AG09319 (cell line): ENCODE measurements around the gene NCF2.
A peak's percentile ranks its signal among the peaks of the same experiment; 100 is the strongest.

Experiments
- DNase-seq: peaks from one replicate; pipeline ENCODE4 v3.0.0-alpha.2; 2010; ENCODE audit warnings: low read depth; ENCODE audit errors: extremely low read depth
- TF ChIP-seq, protein P1 (sequence below): IDR thresholded peaks from 2 replicates; pipeline ENCODE4 v1.5.1; 2011; ENCODE audit warnings: low read depth, mild to moderate bottlenecking, inconsistent platforms, low read length, moderate library complexity

NCF2 gene

DNA sequence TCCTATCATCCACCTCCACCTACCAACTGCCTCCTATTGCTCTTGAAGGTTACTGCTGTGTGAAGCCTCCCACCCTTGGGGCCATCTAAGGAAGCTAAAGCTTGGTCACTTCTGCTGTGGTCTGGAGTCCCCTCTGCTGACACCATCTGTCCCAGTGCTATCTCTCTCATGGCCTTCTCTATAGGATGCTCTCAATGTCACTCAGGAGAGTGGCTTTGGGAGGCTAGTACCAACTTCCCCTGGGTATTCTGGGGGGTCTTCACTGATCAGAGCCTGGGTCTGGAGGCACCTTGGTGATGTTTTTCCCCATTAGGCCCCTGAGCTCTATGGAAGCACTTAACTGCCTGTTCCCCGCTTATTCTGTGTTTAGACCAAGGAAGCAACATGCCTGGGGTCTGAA lies 12.3 kb upstream of the NCF2 start:
- TF ChIP-seq, protein P1, sequence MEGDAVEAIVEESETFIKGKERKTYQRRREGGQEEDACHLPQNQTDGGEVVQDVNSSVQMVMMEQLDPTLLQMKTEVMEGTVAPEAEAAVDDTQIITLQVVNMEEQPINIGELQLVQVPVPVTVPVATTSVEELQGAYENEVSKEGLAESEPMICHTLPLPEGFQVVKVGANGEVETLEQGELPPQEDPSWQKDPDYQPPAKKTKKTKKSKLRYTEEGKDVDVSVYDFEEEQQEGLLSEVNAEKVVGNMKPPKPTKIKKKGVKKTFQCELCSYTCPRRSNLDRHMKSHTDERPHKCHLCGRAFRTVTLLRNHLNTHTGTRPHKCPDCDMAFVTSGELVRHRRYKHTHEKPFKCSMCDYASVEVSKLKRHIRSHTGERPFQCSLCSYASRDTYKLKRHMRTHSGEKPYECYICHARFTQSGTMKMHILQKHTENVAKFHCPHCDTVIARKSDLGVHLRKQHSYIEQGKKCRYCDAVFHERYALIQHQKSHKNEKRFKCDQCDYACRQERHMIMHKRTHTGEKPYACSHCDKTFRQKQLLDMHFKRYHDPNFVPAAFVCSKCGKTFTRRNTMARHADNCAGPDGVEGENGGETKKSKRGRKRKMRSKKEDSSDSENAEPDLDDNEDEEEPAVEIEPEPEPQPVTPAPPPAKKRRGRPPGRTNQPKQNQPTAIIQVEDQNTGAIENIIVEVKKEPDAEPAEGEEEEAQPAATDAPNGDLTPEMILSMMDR = no peak
- DNase-seq = no peak

GRCh38 chr1:183600634-183601033 lies 10.4 kb upstream of the NCF2 start:
- TF ChIP-seq, protein P1 = no peak

DNA sequence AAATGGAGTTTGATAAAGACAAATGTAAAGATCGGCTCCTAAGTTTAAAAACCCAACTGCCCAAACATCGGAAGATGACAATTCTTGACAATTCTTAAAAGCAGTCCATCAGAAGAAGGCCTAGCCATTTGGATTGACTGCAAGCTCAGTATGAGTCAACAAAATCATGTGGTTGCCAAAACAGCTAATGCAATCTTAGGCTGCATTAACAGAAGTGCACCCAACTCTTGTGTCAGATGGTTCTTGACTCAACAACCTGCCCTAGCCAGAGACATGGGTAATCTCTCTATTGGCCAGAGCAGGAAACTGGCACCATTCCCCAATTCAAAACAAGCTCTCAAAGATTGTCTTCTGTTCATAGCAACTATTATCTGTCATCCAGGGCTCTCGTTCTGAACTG lies 9.9 kb upstream of the NCF2 start:
- TF ChIP-seq, protein P1 = no peak
- peak; percentile 52 for DNase-seq

More at GRCh38 chr1:183600634-183601033, 10.4 kb upstream of the NCF2 start:
- no peak for DNase-seq

DNA sequence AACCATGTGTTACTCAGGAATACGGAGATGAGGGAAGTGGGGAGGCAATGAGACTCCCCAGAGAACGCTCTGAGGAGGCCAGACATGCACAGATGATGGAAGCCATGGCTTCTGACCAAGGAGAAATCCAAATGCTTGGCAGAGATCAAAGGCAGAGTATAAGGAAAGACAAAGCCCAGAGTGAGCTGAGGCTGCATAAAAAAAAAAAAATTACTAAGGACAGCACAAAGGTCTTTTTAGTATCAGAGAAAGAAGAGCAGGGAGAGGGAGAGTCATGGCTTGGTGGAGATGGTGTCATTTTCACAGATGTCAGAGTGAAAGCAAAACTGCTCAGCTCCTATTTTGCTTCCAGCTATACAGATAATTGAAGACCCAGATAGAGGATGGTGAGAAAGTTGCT lies 8.1 kb upstream of the NCF2 start:
- TF ChIP-seq, protein P1 = no peak
- no peak for DNase-seq

DNA sequence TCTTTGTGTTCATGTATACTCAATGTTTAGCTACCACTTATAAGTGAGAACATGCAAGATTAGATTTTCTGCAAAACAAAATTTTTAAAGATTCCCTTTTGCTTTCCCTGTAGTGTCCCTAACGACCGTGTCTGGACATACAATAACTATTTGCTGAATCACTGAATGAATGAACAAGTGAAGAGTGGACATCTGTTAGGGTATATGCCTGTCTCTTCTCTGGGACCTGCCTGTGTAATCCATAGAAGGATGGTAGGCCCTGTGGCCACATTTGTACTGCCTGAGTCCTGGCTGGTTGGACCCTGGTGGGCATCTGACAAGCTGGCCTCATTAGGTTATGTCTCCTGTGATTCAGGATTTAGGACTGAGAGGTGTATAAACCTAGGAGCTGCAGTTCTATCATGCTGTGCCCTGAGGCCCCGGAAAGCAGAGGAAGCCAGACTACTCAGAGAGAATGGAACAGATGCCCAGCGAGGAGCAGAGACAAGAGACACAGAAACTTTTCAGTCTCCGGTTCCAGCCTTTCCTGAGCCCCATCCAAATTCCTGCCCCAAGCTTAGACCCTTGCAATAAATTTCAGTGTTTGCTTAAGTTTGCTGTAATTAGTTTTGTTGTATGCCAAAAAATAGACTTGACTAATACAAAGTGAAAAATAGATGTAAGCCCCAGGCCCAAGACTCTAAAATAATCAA lies 7.5 kb upstream of the NCF2 start:
- no peak for DNase-seq
- TF ChIP-seq, protein P1 = no peak

DNA sequence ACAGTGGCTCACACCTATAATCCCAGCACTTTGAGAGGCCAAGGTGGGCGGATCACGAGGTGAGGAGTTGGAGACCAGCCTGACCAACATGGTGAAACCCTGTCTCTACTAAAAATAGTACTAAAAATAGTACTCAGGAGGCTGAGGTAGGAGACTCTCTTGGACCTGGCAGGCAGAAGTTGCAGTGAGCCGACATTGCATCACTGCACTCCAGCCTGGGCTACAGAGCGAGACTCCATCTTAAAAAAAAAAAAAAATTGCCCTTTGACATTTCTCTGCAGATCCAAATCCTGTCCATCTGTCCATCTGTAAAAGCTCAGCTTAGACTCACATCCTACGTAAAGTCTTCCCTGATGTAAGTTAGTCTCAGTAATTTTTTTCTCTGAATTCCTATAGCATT lies 6.2 kb upstream of the NCF2 start:
- DNase-seq = no peak
- TF ChIP-seq, protein P1 = no peak

DNA sequence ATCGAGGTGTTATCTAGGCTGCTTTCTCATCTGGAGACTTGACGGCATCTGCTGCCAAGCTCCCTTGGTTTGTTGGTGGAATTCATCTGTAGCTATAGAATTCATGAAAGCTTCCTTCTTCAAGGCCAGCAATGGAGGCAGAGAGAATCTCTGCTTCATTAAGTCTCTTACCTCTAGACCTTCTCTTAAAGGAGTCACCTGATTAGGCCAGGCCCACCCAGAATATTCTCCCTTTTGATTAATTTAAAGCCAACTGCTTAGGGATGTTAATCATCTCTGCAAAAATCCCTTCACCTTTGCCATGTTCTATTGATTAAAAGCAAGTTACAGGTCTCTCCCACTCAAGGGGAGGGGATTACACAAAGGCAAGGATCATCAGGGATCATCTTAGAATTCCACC lies 5.3 kb upstream of the NCF2 start:
- TF ChIP-seq, protein P1 = no peak

More for the DNA sequence above, 5.3 kb upstream of the NCF2 start:
- no peak for DNase-seq
